Islet of Langerhans (tissue), 1 donor: ENCODE measurements around the gene GJA4.
"Not testable (repeated sequence)": the region's sequence is repeated elsewhere in the genome, so short reads cannot be mapped to it uniquely, and the experiment has no call there.

Source experiments
- FAIRE-seq: peaks from one replicate; lab custom pipeline; 2011; peaks lifted over from hg19 to GRCh38; lab: Jason Lieb, UNC

The GJA4 gene

DNA sequence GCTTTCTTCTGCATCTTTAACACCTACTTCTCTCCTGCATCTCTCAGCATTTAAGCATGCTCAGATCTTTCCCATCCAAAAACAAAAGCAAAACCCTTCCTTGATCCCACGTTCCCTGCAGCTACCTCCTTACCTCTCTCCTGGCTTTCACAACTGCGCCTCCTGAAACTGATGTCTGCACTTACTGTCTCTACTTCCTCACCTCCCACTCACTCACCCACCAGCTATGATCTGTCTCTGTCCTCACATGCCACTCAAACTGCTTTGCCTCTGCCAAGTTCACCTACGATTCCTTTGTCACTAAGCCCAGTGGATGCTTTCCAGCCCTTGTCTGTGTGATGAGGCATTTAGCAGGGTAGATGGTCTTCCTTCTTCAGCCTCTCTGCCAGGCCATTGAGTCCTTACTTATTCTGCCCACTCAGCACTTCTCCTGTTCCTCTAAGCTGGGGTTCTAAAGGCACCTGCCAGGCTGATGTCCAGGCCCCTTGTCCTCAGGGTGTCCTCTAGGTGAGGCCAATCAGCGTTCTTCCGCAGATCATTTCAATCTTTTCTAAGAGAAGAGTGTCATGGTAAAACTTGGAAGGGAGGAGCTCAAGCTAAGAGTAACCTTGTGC is 21.8 kb upstream of the GJA4 start:
- FAIRE-seq = no peak

DNA sequence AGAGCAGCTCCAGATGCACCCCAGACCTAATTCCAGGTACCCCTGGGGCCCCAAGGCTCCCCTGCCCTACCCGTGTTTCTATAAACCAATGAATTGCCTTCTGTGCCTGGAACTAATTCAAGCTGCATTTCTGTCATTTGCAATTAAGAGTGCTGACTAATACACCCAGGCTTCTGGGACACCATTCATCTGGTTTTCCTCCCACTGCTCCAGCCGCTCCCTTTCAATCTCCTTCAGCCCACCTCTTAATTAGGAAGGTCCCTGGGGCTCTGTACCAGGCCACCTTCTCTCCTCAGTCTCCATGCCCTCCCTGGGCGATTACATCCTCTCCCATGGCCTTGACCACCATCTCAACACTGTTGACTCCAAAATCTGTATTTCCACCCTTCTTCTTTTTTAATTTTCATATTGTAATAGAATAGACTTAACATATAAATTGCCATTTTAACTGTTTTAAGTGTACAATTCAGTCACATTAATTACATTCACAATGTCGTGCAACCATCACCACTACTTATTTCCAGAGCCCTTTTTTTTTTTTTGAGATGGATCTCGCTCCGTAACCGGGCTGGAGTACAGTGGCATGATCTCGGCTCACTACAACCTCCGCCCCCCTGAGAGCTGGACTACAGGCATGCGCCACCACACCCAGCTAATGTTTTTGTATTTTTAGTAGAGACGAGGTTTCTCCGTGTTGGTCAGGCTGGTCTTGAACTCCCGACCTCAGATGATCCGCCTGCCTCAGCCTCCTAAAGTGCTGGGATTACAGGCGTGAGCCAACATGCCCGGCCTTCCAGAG is 21.0 kb upstream of the GJA4 start:
- no peak for FAIRE-seq

DNA sequence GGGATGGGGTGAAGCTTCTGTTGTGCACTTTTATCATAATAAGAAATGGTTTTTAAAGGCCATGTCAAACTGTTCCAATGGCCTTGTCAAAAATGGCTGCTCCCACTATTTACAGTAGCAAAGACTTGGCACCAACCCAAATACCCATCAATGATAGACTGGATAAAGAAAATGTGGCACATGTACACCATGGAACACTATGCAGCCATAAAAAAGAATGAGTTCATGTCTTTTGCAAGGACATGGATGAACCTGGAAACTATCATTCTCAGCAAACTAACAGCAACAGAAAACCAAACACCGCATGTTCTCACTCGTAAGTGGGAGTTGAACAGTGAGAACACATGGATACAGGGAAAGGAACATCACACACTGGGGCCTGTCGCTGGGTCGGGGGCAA is 19.7 kb upstream of the GJA4 start:
- FAIRE-seq = not testable (repeated sequence)

DNA sequence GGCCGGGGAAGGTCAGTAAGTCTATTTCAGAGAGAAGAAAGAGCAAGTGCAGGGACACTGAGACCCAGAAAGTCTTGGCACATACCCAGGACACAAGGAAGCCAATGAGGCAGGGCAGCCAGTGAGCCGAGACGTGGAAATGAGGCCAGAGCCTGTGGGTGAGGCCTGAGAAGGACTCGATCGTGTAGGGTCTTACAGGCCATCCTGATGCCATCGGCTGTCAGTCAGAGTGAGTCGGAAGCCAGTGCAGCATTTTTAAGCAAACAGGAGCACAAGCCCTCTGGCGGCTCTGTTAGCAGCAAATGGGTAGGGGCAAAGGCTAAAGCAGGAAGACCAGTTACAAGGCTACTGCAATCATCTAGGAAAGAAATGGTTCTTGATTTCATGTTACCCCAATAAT is 17.8 kb upstream of the GJA4 start:
- no peak for FAIRE-seq

GRCh38 chr1:34776911-34777310 is 15.9 kb upstream of the GJA4 start:
- FAIRE-seq = no peak

- FAIRE-seq = no peak
These were observed 15.1 kb upstream of the GJA4 start for GRCh38 chr1:34777519-34778321.

DNA sequence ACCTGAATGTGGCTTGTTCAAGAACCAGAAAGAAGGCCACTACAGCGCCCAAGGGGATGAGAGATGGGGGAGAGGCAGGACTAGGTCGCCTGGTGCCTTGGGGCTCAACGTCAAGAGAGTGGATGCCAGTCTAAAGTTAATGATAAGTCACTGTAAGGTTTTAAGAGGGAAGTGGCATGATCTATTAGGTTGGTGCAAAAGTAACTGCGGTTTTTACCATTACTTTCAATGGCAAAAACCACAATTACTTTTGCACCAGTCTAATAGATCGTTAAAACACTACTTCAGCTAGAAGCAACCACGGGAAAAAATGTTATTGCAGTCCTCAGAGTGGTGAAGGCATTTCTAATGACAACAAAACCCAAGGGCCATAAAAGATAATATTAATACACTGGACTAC is 14.4 kb upstream of the GJA4 start:
- no peak for FAIRE-seq

DNA sequence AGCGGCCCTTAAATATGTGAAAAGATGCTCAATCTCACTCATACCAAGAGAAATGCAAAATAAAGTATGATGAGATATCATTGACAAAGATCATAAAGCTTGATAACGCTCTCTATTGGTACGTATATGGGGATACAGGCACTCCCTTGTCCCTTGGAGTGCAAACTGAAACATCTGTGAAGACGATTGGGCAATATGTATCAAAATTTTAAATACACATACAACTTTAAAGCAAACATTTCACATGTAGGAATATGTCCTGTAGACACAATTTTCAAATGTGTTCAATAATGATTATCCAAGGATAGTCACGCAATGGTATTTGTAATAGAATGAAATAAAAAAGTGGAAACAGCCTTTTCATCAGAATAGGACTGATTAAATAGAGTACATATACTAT is 13.8 kb upstream of the GJA4 start:
- no peak for FAIRE-seq

- no peak for FAIRE-seq
These were observed 13.3 kb upstream of the GJA4 start for GRCh38 chr1:34779526-34779925.

DNA sequence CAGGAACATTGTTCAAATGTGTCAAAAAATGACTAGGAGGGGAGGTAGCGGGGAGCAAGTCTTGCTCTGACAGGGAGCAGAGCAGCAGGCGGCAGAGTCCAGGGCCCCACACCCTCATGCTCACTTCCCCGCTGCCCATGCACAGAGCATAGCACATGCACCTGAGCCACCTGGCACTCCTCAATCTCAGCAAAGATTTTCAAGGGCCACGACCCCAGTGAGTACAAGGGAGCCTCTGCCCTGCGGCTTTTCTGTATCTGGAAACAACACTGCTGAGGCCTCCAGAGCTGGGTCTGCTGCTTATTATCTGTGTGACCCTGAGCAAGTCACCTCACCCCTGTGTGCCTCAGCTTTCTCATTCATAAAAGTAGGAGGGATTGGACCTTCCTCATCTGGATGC is 12.8 kb upstream of the GJA4 start:
- no peak for FAIRE-seq

DNA sequence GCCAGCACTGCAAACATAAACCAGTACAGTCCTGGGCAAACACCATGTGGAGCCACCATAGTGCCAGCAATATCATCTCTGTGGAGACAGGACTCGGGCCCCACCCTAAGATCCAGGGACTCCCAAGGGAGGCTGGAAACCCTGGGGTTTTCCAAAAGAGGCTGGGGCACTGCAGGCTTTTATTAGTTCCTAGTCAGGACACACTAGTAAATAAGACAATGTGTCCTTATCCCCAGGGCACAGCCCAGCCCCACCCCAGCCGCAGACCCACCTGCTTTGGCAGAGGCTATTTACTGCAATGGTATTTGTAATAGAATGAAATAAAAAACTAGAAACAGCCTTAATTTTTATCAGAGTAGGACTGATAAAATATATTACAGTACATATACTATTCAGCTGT is 12.3 kb upstream of the GJA4 start:
- no peak for FAIRE-seq

GRCh38 chr1:34781071-34781843 is 11.5 kb upstream of the GJA4 start, which contains the start of gene GJB3:
GJB3 (plus strand) TSS chr1:34781214; CDS start chr1:34784763, 3,549 bp downstream.
- no peak for FAIRE-seq

DNA sequence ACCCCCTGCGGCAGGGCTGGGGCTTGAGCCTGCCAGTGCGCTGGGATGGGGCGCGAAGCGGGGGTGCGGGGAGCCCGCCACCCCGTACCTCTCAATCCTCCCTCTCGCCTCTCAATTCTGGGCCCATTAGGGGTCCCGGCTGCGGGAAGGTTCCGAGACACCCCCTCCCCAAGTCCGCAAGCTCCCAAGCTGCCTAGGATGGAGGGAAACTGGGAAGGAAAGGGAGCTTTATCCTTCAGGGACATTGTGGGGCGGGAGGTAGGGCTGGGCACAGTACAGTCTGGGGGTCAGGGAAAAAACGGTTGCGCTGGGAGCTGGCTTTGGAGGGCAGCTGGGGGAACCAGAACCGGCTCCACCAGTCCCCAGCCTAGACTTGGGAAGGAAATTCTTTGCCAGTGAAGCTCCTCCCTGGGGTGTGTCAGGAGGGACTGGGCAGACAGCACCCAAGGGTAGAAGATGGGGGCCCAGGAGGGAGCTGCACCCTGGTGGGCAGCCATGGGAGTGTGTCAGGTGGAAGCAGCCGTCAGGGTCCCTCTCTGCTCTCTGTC is 10.9 kb upstream of the GJA4 start:
- no peak for FAIRE-seq

GRCh38 chr1:34784751-34785221 is 8.0 kb upstream of the GJA4 start:
- FAIRE-seq = no peak

DNA sequence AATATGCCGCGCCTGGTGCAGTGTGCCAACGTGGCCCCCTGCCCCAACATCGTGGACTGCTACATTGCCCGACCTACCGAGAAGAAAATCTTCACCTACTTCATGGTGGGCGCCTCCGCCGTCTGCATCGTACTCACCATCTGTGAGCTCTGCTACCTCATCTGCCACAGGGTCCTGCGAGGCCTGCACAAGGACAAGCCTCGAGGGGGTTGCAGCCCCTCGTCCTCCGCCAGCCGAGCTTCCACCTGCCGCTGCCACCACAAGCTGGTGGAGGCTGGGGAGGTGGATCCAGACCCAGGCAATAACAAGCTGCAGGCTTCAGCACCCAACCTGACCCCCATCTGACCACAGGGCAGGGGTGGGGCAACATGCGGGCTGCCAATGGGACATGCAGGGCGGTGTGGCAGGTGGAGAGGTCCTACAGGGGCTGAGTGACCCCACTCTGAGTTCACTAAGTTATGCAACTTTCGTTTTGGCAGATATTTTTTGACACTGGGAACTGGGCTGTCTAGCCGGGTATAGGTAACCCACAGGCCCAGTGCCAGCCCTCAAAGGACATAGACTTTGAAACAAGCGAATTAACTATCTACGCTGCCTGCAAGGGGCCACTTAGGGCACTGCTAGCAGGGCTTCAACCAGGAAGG is 7.4 kb upstream of the GJA4 start:
- no peak for FAIRE-seq

GRCh38 chr1:34785875-34786470 is 6.8 kb upstream of the GJA4 start:
- FAIRE-seq = no peak

GRCh38 chr1:34786521-34787325 is 6.1 kb upstream of the GJA4 start:
- FAIRE-seq = no peak

DNA sequence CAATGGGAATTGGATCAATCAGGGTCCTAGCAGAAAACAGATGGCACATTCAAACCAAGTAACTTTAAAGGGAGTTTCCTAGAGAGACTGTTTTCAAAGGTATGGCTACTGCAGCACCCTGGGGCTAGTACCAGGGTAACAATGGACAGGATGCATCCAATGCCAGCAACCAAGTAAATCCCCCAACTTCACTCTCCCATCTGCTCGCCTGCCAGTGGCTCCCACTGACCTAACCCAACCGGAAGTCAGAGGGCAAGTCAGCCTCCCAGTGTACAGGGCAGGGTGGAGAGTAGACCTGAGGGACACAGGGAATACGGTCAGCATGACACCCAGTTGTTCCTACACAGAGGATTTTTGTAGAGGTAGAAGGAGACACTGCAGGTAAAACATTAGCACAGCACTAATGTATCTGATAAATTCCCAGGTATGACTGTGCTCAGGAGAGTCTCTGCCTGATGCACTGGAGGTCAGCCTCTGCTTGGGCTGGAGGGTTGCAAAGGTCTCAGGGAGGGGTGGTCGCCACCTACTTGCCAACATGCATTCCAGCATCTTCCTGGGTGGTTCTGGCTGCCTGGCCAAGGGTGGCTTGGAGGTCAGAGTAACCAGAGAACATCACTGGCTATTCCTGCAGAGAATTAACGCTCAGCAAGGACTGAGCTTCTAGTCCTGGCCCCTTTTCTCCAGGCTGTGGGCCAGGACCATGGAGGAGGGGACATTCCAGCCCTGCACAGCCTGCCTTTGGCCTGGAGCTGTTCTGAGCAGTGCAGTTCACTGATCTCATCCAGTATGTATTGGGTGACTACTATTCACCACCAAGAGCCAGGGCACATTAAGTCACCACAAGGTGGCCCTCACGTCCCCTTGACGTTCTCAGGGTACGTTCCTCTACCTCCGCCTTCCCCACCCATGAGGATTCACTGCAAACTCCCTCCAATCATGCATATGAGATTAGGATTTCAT is 5.1 kb upstream of the GJA4 start:
- FAIRE-seq = no peak

GRCh38 chr1:34790985-34791384 is 1.8 kb upstream of the GJA4 start:
- FAIRE-seq = no peak
